NCI-H2107 (cell line): ENCODE results near the gene COMMD1.

ENCODE experiments used
- DNase-seq: peaks from one replicate; lab custom pipeline; 2025; lab: John Stamatoyannopoulos, UW

COMMD1 gene

DNA sequence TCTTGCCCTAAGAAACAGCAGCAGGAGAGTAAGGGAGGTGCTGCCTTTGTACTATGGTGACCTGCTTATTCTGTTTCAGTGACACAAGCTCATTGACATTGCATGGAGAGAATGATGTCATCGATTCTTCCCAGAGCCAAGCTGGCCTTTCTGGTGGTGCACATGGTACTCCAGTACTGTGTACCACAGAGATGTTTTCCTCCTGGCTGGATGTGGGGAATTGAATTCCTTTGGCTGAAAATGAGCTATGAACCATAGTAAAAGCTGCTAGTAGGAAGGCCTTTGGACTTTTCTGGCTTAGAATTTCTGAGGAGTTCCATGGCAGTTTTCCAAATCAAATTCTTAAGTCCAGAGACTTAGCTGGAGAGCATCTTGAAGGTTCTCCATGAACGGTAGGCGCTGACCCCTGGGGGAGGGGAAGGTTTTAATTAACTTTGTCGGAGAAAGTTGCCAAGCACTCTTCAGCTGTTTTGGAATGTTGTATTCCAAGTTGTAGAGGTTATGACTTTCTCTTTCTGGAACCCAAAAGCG, 273.3 kb downstream of the COMMD1 start:
- DNase-seq: no peak

- no peak for DNase-seq
Observed at GRCh38 chr2:62180975-62181374, 275.5 kb downstream of the COMMD1 start.

DNA sequence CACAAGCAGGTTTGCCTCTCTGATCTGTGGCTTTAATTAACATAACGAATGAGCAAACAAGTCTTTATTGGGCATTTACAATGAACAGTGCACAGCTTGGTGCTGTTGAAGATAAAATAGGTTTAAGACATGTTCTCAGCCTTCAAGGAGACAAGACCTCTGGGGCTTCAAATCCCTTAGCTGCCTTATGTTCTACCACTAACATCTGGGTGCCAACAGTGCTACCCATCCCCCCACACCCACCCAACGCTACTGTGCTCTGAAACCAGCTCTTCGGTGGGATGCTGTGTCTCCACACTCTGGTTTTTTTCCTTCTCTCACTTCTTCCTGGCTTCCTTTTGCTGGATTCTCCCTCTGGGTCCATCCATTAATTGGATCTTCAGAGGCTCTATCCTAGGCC, 276.4 kb downstream of the COMMD1 start:
- no peak for DNase-seq

DNA sequence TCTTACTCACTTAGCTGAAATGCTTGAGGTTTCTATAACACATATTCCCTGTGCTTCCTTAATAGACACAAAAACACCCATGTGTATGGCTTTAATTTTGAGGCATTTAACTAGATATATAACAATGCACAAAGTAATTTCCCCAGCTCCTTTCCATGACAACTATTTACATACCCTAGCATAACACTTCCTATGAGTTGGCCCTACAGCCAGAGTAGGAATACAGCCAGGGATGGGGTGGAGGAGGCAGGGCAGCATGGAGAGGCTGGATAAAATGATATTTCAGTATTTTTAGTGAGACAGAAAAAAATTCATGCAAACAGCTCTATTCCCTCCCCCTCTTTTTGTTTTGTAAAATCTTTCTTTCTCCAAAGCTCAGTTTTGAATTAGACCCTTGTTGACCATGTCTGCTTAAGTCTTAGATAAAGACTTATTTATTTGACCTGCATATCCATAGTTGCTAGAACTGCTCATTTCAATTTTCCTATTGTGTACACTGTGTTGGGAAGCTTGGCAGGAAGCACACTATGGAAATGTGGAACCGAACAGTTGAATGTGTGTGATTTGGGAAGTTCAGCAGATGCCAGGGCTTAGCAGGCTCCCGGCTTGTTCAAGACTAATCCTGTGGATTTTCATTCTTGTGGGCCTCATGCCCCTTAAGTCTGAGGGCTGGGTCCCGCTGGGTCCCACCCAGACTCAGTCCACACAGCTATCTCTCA, 279.2 kb downstream of the COMMD1 start:
- no peak for DNase-seq
